IMR-90 (cell line): ENCODE results near the gene ME1.

Source experiments
- CTCF ChIP-seq: conservative IDR thresholded peaks from 2 replicates; pipeline ENCODE4 v1.5.1; 2012; ENCODE audit warnings: mild to moderate bottlenecking, low read depth, low read length, improper control_type of control experiment
- POLR2A ChIP-seq: IDR thresholded peaks from 2 replicates; pipeline ENCODE4 v1.6.1; 2012; ENCODE audit warnings: mild to moderate bottlenecking, low read depth, low read length

DNA sequence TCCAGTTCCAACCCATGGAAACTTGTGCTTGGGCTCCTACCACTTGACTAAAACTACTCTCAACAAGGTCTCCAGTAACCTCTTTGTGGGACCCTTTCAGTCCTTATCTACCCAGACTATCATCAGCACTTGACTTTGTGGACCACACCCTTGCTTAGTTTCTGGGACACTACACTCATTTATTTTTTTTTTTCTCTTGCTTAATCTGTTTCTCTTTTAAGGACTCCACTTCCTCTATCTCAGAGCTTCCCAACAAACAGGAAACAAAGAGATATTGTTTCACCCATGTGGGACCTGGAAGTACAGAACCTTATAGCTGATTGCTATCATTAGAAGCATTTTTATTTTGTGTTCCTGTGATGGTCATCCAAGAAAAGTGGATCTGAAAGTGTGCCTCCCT, 28.8 kb upstream of the ME1 start:
- no peak for TF ChIP-seq CTCF
- no peak for TF ChIP-seq POLR2A
